HG03196 (cell line): Measurements from ENCODE around the gene MYL5.
"Not testable (repeated sequence)": the region's sequence is repeated elsewhere in the genome, so short reads cannot be mapped to it uniquely, and the experiment has no call there.

Source experiments
- ATAC-seq: cut with Tn5 transposase; IDR thresholded peaks from one replicate; pipeline ENCODE4 v1.9.1; 2021; ENCODE audit not compliant: unreplicated experiment

MYL5 gene

GRCh38 chr4:683982-684622, 9.8 kb downstream of the MYL5 start:
- ATAC-seq: no peak

DNA sequence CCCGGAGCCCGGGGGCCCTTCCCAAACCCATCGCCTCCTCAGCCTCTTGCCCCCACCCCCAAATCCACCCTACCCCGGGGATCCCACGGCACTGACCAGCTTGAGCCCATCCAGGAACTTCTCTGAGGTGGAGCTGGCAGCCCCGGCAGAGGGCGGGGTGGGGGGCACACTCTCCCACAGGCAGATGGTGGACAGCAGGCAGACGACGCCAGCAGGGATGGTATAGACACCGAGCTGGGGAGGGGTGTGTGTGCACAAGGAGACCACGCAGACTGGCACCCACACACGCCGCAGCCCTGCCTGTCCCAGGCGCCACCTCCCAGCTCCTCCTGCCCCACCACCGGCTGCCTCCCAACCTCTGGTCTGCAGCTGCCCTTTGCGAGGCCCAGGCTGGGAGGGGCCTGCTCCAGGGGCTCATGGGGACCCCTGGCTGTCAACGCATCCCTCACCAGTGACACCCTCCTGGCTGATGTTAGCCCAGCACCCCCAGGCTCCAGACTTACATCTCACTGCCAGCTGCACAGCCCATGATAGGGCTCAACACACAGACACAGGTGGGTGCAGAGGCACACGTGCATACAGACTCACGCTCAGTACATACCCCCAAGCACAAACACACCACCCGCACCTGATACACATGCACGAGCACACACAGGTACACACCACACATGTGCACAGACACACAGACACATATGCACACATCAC, 10.4 kb downstream of the MYL5 start:
- ATAC-seq: no peak

GRCh38 chr4:685679-686412, 11.5 kb downstream of the MYL5 start:
- no peak for ATAC-seq

DNA sequence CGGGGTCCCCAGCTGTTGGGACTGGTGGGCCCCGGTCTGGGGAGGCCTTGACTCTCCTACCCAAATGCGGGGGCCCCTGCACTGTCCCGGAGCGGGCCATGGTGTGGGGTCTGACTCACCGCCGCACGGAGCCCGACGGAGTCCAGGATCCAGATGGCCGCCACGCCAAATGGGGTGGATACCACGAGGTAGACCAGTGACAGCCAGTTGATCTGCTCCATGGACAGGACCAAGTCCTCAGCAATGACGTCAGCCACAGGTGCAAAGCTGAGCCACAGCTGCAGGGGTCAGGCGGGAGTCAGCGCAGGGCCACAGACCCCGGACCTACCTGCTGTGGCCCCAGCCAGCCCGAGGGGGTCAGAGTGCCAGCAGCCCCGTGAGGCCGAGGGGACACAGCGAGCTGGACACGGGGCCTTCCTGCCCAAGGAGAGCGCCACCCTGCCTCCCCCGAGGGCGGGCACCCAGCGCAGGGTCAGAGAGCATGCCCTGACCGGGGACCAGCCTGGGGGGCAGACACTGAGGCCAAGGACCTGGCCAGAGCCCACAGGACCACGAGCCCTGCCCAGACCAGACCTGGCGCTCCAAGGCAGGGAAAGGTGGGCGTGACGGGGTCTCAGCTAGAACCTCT, 12.2 kb downstream of the MYL5 start:
- ATAC-seq: no peak

DNA sequence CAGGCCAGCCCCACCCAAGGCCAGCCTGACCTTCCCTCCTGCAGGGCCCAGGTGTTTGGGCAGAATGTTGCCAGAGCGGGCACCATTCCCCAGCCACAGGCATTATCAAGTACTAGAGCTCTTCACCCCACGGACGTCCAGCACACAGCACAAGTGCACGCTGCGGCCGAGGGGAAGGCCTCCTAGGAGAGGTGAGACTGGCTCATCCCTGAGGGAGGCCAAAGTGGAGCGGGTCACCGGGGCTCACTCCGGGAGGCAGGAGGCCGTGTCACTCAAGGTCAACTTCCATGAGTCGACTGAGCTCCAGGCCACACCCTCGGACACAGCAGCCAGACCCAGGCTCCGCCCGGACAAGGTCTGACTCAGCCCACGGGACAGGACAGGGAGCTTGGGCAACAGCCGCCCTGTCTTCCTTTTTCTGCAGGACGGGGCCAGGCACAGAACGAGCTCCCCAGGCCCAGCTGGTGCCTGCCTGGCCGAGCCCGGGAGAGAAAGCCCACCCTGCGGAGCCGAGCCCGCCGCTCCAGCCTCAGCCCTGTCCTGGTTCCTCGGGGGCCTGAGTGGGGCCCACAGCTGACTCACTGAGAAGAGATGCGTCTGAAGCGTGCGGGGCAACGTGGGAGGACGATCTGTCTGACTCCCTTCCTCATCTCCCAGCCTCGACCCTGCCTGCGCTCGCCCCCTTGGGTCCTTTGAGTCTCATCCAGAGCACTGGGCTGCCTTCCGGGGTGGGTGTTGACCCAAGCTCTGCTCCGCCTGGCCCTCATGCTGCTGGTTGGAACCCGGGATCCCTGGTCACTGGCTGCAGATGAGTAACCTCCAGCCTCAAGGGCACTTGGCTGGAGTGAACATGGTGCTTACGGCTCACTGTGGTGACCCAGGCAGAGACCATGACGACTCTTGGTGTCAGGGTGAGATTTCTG, 13.0 kb downstream of the MYL5 start:
- no peak for ATAC-seq

GRCh38 chr4:687971-688853, 13.9 kb downstream of the MYL5 start:
- no peak for ATAC-seq

GRCh38 chr4:688854-689681, 14.7 kb downstream of the MYL5 start, which contains the start of gene SLC49A3:
Gene SLC49A3, minus strand, starts transcription at chr4:689151. Its CDS starts 24 bp downstream, at chr4:689127.
- ATAC-seq: no peak

DNA sequence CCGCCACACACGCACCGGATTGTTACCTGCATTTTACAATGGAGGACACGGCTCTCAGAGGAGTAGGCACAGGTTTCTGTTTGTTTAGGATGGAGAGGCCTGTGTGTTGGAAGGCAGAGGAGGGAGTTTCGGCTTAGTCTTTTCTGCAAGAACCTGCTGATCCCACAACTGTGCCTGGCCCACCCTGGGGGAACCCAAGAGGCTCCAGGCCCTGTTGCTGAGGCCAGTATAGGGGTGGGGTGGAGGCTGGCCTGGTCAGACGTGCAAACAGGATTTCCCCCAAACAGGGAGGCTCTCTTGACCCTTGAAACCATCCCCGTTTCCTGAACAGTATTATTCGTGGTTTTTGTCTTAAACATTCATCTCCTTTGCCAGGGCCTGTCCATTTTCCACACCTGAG, 15.4 kb downstream of the MYL5 start:
- ATAC-seq: no peak

DNA sequence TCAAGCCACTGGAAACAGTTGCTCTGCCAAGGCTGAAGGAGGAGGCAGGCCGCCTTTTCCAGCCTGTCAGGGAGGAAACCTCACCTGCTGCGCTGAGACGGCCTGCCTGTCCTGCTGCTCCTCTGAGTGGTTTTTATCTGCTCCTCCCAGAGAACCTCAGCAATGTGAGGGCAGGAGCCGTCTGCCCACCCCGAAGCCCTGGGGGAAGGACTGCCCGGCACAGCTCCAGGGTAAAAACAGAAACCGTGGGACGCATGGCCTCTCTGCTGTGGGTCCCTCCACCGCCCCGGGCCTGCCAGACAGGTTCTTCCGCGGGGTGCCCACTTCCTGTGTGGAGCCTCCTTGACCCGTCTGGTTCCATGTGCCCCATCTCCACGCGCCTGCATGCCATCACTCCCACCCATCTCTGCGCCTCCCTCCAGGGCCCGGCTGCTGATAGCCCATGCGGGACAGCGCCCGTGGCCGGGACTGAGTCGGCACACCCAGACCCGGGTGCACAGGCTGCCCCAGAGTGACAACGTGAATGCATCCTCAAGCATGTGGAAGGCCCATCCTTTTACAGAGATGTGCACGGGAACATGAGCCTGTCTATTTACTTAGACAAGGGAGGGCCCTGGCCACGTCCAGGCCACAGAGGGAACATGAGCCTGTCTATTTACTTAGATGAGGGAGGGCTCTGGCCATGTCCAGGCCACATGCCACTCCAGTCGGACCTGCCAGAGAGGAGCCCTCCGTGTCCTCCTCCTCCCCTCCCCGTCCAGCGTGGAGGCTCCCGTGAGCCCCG, 18.6 kb downstream of the MYL5 start:
- no peak for ATAC-seq

GRCh38 chr4:694341-694940, 20.1 kb downstream of the MYL5 start:
- not testable (repeated sequence) for ATAC-seq

DNA sequence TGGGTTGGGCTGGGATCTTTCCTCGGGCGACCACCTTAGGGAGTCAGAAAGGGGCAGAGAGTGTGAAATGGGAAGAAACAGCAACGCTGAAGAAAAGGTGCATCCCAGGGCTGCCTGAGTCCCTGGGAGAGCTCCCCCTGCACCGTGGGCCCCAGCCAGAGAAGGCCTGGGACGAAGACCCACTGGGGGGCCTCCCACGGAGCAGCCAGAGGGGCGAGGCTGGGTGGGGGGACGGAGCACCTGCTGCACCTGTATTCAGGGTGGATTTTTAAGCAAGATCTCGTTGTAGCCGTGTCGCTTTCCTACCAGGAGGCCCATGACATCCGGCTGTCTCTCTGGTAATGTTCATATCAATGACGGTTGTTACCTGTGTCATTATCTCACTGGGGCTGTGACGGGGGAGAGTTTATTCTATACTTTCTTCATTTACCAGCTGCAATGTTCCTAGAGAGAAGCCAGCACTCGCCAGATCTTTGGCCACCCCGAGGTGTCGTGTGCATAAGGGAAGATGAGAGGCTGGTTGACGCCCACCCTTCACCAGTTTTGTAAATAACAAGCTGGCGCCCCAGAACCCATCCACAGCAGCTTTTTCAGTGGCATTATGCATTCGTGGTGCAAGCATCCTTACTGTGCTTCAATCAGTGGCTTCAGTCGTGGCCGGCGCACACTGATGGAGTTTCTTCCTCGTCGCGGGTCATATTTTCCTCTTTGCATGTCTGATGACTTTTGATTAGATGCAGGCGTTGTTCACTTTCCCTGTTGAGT, 25.7 kb downstream of the MYL5 start:
- ATAC-seq: no peak

- no peak for ATAC-seq
Measured at GRCh38 chr4:700587-701264, 26.4 kb downstream of the MYL5 start.

DNA sequence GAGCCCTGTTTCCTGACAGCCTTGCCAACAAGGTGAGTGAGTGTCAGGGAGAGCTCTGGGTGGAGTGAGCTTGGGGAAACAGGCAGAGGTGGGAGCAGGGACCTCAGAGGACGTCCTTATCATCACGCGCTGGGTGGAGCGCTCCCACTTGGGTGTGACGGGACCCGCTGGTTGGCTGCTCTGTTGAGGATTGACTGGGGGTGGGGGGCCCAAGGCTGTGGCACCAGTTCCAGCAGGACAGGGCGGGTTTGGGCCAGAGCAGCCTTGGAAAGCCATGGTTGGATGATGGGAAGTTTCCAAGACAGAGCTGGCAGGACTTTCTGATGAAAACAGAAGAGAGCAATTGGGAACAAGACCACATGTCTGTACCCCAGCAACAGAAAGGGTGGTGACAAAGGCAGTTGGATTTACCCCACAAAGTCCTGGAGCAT, 28.3 kb downstream of the MYL5 start:
- ATAC-seq: no peak

- no peak for ATAC-seq
Measured at GRCh38 chr4:703336-704197, 29.2 kb downstream of the MYL5 start.

DNA sequence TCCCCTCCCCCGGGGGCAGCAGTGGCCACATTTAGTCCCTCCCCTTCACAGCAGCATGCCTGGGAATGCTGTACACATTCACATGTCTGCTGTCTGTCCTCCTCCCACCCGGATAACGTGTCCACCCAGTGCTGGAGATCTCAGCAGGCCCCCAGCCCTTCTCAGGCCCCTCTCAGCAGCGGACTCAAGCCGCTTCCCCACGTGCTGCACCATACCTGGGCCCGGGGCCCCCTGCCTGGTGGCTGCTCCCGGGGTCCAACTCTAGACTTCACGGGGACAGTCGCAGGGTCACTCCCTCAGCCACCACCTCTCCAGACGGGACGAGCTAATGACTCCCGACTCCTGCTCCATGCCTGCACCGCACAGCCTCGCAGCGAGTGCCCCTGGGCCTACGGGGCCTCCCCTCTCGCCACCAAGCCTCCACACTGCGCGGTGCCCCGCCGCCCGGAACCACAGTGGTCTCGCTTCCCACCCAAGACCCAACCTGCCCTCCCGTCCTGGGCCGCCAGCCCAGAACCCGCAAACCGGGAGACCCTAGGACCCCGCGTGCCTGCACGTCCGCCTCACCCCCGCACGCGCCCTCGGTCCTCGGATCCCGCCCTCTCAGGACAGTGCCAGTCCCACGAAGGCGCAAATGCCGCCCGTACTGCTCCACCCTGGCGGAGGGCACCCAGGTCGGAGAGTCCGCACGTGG, 30.0 kb downstream of the MYL5 start:
- ATAC-seq: no peak
